Brain microvascular endothelial cell (primary cell): ENCODE data around the gene PPP1R1A.

Experiments used
- DNase-seq: peaks from one replicate; pipeline ENCODE4 v3.0.0-alpha.2; 2020
- H3K27ac ChIP-seq: fragments of 250-450 bp; sonication (Bioruptor Pico); 2 replicates; pipeline ENCODE4 v1.5.1; 2020; ENCODE audit warnings: mild to moderate bottlenecking, moderate library complexity
- H3K27me3 ChIP-seq: fragments of 250-450 bp; sonication (Bioruptor Pico); replicated peaks from 2 replicates; pipeline ENCODE4 v1.5.1; 2020; ENCODE audit warnings: mild to moderate bottlenecking
- H3K36me3 ChIP-seq: fragments of 250-450 bp; sonication (Bioruptor Pico); replicated peaks from 2 replicates; pipeline ENCODE4 v1.5.1; 2020; ENCODE audit warnings: mild to moderate bottlenecking
- H3K4me3 ChIP-seq: 2 replicates; pipeline ENCODE4 v1.5.1; 2011; ENCODE audit warnings: low read depth, mild to moderate bottlenecking, control low read depth, low read length, moderate library complexity
- CTCF ChIP-seq: IDR thresholded peaks from 2 replicates; pipeline ENCODE4 v1.5.1; 2011; ENCODE audit warnings: low read depth, mild to moderate bottlenecking, moderate library complexity, low read length, control low read depth, inconsistent platforms; ENCODE audit errors: missing control alignments
- in situ Hi-C: cut with HindIII; loops from 2 replicates; pipeline ENCODE4 v1.10.0; 2017; ENCODE audit warnings: low sequenced_read_pairs, low pct_ligation_motif_present

The PPP1R1A gene

GRCh38 chr12:54566792-54567191 is 21.7 kb downstream of the PPP1R1A start:
- Histone ChIP-seq H3K27me3 (no peaks in the 10 kb centered on the region), H3K27ac (no peak overlapping the region), H3K4me3 (no peak overlapping the region), H3K36me3 (no peaks in the 10 kb centered on the region)
- TF ChIP-seq CTCF = no peak
- in situ Hi-C loops = no loop called here
- DNase-seq = no peak

GRCh38 chr12:54565986-54566544 is 22.4 kb downstream of the PPP1R1A start:
- no peak for DNase-seq
- in situ Hi-C loops = no loop called here
- Histone ChIP-seq H3K4me3 (no peak overlapping the region), H3K27me3 (no peaks in the 10 kb centered on the region), H3K36me3 (no peaks in the 10 kb centered on the region), H3K27ac (no peak overlapping the region)
- no peak for TF ChIP-seq CTCF

GRCh38 chr12:54565310-54565985 is 23.0 kb downstream of the PPP1R1A start:
- Histone ChIP-seq H3K27ac (no peak overlapping the region), H3K27me3 (no peaks in the 10 kb centered on the region), H3K36me3 (no peaks in the 10 kb centered on the region), H3K4me3 (no peak overlapping the region)
- in situ Hi-C loops = no loop called here
- DNase-seq = no peak
- no peak for TF ChIP-seq CTCF

- Histone ChIP-seq H3K4me3 (no peak overlapping the region), H3K27me3 (no peaks in the 10 kb centered on the region), H3K27ac (no peak overlapping the region), H3K36me3 (no peaks in the 10 kb centered on the region)
- no peak for TF ChIP-seq CTCF
- DNase-seq = no peak
- in situ Hi-C loops = no loop called here
These were observed 23.7 kb downstream of the PPP1R1A start for GRCh38 chr12:54564768-54565167.

GRCh38 chr12:54563787-54564186 is 24.7 kb downstream of the PPP1R1A start:
- Histone ChIP-seq H3K27ac (no peak overlapping the region), H3K4me3 (no peak overlapping the region), H3K27me3 (no peaks in the 10 kb centered on the region), H3K36me3 (no peaks in the 10 kb centered on the region)
- TF ChIP-seq CTCF = no peak
- in situ Hi-C loops = no loop called here
- DNase-seq = no peak
